NCI-H226 (cell line): ENCODE results near the gene MRM2.
A peak's percentile ranks its signal among the peaks of the same experiment; 100 is the strongest.
"Not testable (repeated sequence)": the region's sequence is repeated elsewhere in the genome, so short reads cannot be mapped to it uniquely, and the experiment has no call there.

Experiments used
- DNase-seq: peaks from one replicate; pipeline ENCODE4 v3.0.0-alpha.2; 2015

MRM2 gene

GRCh38 chr7:2241580-2242540, at the start of gene MRM2, which contains the start of gene NUDT1:
MRM2 (minus strand) TSS chr7:2242205; CDS start chr7:2242169, 36 bp downstream.
NUDT1 (plus strand) TSS chr7:2242226; CDS start chr7:2244575, 2,349 bp downstream.
- DNase-seq = peak; percentile 92

DNA sequence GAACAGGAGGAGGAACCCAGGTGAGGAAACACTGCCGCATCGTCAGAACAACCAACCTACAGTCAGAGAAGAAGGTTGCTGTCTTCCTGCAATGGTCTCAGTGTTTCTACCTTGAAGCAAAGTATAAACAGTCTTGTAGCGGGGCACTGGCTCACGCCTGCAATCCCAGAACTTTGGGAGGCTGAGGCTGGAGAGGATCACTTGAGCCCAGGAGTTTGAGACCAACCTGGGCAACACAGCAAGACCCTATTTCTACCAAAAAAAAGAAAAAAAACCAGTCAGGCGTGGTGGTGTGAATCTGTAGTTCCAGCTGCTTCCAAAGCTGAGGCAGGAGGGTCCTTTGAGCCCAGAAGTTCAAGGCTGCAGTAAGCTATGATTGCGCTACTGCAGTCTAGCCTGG, 48.9 kb upstream of the MRM2 start:
- no peak for DNase-seq

- no peak for DNase-seq
Measured at GRCh38 chr7:2289621-2290020, 47.6 kb upstream of the MRM2 start.

DNA sequence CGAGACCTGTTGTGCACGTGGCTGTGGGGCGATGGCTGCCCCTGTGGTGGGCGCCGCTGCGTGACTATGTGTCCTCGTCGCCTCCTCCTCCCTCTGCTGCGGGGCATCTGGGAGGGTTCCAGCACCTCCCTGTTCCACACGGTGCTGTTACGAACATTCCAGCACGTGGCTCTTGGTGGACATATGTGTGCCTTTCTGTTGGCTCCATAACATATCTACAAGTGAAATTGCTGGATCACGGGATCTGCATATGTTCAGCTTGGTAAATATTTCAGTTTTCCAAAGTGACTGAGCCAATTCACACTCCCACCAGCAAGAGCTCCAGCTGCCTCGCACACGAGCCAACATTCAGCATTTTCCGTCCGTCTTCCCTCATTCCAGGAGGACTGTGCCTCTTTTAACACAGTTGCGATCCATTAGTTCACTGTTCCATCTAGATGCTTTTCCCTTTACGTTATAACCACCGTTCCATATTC, 47.1 kb upstream of the MRM2 start:
- no peak for DNase-seq

- no peak for DNase-seq
Measured at GRCh38 chr7:2288503-2288902, 46.5 kb upstream of the MRM2 start.

GRCh38 chr7:2287745-2288144, 45.7 kb upstream of the MRM2 start:
- no peak for DNase-seq

DNA sequence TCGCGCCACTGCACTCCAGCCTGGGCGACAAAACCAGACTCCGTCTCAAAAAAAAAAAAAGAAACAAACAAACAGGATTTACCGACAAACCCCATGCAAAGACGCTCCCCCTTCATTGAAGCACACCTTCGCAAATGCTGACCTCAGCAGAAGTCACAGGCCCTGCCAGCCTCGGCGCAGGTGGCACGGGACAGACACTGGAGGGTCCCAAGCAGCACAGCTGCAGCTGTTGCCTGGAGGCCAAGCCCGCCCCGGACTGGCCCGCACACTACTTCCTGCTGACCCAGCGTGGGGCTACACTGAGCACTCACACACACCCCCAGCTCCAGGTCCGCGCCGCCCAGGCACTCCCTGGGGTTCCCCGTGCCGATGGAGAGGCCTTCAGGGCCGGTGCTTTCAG, 41.1 kb upstream of the MRM2 start:
- no peak for DNase-seq

DNA sequence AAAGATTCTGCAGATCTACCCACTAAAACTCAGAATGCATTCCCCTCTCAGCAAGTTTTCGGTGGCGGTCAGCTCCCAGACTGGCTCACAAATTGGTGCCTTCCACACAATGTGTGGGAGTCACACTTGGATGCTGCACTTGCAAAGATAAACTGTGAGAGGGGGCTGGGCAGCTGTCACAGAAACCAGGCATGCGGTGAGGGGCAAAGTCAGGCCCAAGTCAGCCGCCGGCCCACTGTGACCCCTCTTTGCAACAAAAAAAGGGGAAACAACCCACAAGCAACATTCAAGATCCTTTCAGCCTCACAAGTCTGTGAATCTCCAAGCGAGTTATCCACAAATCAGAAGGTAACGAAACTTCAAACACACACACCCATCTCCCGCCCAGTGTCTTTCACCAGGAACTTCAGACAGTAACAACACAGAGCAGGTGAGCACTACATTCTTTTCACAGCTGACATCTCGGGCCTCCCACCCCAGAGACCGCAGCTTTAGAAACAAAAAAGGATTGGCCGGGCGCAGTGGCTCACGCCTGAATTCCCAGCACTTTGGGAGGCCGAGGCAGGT, 40.3 kb upstream of the MRM2 start:
- DNase-seq = no peak

DNA sequence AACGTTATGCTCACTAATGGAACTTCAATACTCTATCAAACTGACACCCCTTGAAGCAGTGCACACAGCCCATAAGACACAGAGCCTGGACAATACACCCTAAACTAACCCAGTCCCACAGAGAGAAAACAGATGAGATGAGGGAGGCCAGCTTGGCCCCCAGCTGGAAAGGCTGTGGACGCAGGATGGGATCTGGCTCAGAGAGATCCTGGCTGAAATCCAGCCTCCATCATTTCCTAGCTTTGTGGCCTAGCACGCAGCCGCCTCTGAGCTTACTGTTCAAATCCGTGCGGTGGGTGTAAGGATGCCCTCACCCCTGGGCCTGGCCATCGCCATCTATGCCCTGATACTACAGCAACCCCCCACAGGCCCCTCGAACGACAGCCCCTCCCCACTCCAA, 39.5 kb upstream of the MRM2 start:
- no peak for DNase-seq

DNA sequence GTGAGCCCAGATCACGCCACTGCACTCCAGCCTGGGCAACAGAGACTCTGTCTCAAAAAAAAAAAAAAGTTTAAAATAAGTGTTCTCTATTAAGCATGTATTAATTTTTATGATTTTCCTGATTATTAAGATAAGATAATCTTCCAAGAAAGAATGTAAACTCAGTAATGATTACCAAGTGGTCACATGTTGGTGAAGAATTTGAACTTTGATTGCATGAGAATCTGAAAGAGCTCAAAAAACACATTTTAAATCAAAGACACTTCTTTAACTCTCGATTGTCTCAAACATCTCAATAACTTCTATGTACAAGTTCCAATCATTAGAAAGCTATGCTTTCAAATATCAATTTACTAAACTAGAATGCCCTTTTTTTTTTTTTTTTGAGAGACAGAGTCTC, 38.4 kb upstream of the MRM2 start:
- no peak for DNase-seq

- DNase-seq = no peak
Measured at GRCh38 chr7:2279896-2280295, 37.9 kb upstream of the MRM2 start.

- no peak for DNase-seq
Measured at GRCh38 chr7:2278026-2278425, 36.0 kb upstream of the MRM2 start.

- DNase-seq = no peak
Measured at GRCh38 chr7:2276107-2276506, 34.1 kb upstream of the MRM2 start.

DNA sequence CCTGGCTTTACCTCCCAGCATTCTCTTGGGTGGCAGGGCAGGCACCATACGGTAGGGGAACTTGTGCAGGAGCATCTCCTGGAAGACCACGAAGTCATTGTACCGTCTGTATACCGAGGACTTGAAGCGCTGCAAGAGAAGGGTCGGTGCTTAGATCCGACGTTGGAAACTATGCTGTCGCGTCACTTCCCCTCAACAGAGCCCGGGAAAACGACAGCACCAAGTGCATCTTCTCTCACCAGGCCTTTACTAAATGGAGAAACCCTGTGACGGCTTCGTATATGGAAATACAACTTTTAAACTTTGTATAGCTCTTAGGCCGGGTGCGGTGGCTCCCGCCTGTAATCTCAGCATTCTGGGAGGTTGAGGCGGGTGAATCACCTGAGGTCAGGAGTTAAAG, 33.1 kb upstream of the MRM2 start:
- DNase-seq = no peak

DNA sequence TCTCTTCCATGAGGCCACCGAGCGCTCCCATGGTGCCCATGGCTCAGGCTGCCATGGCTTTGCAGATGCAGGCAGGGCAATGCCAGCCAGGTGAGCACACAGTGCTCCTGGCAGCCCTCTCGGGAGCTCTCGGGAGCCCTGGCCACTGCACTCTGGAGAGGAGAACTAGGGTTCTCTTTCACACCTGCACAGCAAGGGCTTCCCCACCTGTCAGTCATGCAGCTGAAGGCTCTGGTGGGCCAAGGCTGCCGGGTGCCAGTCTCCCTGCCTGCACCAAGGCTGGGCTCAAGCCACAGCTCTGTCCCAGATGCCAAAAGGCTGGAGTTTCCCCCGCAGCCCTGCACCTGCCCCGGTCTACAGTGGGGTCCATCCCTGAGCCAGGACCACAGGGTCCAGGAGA, 32.7 kb upstream of the MRM2 start:
- no peak for DNase-seq

- no peak for DNase-seq
Measured at GRCh38 chr7:2273866-2274265, 31.9 kb upstream of the MRM2 start.

DNA sequence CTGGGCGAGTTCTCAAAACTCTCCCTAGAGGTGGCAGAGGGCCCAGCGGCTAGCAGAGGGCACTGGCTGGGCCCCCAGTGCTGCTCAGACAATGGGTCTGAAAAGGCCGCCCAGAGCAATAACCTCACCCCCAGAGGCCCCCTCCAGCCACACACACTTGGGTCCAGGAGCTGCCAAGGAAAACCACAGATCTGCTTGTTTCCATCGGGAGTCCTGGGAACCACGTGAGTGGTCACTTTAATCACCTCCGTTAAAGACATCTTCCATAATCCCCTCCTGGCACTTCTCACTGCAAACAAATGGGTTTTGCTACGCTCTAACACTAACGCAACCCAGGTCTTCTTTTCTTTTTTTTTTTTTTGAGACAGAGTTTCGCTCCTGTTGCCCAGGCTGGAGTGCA, 30.0 kb upstream of the MRM2 start:
- DNase-seq = no peak

- no peak for DNase-seq
Measured at GRCh38 chr7:2271273-2272026, 29.4 kb upstream of the MRM2 start.

- no peak for DNase-seq
Measured at GRCh38 chr7:2270495-2270894, 28.5 kb upstream of the MRM2 start.

DNA sequence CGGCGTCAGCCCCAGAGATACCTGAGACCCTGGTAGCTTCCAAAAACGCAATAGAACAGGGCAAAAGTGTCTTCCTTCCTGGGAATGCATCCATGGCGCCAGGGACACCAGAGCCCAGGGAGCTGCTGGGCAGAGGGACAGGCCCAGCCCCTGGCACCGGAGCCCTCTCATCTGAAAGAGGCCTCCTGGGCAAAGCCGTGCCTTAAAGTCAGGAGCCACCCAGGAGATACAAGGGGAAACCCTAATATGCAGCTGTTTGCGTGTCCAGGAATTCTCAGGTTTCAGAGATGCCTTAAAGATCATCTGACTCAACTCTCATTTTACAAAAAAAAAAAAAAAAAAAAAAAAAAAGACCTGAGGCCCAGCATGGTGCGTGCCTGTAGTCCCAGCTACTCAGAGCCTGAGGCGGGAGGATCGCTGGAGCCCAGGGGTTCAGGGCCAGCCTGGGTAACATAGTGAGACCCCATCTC, 28.0 kb upstream of the MRM2 start:
- no peak for DNase-seq

GRCh38 chr7:2269089-2269990, 27.3 kb upstream of the MRM2 start:
- DNase-seq = not testable (repeated sequence)

DNA sequence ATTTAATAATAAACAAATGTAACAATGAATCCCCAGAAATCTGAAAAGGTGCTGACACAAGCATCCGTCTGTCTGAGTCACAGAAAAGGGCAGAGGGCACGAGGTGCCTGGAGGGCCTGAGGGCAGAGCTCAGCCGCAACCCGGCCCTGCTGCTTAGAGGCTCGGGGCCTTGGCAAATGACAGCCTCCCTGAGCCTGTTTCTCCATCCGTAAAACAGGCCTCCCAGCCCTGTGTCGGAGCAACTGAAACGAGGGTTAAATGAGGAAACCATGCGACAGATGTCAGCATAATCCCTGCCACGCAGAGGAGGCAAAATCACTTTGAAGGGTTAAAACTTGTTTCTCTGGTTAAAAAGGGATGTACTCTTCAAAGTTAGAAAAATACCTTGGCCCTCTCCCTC, 24.9 kb upstream of the MRM2 start:
- DNase-seq = no peak
